ENCODE measurements around the gene PTPRZ1. TPM values are rescaled to one million over a fixed set of nuclear protein-coding genes. Genes with fewer than 3 reads are reported as not detected.

Gene PTPRZ1
- total and polyA plus RNA-seq, 10 of the 15 experiments (the other 5 are each of a cell fraction or from before 2014, with no cell fraction given): 0.05 to 0.21 (median 0.11) TPM; not detected in 7

DNA sequence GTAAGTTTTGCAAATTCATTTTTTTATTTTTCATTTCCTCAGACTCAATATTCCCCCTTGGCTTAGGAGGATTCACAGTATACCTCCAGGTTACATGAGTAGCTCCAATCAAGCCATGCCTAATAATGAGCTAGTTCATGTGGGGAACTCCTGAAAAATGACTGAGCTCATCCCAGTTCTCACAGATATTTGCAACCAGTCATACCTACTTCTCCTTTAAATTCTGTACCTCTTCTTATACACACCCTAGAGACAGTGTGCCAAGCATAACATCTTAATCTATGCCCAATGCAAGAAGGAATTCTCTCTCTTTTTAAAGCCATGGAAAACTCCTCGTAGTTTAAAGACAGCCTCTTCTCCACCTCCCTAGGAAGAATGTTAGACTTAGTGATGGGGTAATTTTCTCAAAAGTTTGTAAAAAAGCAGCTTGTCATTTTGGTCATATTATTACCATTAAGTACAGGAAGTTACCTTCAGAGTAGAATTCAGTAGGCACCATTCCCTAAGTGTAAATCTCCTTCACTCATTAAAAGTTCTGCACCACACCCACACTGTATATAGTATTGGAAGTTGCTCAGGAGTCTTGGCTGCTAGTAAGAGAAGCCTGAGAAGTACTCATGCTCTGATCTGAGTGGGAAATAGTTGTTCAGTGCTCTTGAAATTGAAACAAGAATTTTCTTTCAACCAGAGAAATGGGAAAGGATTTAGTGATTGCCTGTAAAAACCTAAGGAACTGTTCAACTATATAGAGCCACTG lies 72.7 kb downstream of the PTPRZ1 start:
- no peak overlapping the region for H3K4me3 ChIP-seq
- TF ChIP-seq SREBF1 (IDR thresholded peaks at IDR 0.05; ENCODE audit: low read length) (no peak), RAD51 (IDR thresholded peaks at IDR 0.05) (no peak), JUND (IDR thresholded peaks at IDR 0.05; ENCODE audit: low read depth, low read length) (no peak), NFYA (IDR thresholded peaks at IDR 0.05; ENCODE audit: borderline replicate concordance, low read depth, low read length) (no peak), RAD21 (IDR thresholded peaks at IDR 0.05; ENCODE audit: insufficient read depth, low read depth, low read length) (no peak), JUNB (IDR thresholded peaks at IDR 0.05) (no peak), SMAD5 (IDR thresholded peaks at IDR 0.05; ENCODE audit: low read depth) (no peak), RELA (IDR thresholded peaks at IDR 0.05; ENCODE audit: borderline replicate concordance, partially characterized antibody) (no peak), ATF7 (IDR thresholded peaks at IDR 0.05; ENCODE audit: low read depth) (no peak), MEF2B (IDR thresholded peaks at IDR 0.05; ENCODE audit: partially characterized antibody, poor library complexity, severe bottlenecking) (no peak)
- TF ChIP-seq, protein P1, sequence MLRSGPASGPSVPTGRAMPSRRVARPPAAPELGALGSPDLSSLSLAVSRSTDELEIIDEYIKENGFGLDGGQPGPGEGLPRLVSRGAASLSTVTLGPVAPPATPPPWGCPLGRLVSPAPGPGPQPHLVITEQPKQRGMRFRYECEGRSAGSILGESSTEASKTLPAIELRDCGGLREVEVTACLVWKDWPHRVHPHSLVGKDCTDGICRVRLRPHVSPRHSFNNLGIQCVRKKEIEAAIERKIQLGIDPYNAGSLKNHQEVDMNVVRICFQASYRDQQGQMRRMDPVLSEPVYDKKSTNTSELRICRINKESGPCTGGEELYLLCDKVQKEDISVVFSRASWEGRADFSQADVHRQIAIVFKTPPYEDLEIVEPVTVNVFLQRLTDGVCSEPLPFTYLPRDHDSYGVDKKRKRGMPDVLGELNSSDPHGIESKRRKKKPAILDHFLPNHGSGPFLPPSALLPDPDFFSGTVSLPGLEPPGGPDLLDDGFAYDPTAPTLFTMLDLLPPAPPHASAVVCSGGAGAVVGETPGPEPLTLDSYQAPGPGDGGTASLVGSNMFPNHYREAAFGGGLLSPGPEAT (IDR thresholded peaks at IDR 0.05; ENCODE audit: low read depth): no peak
- TF ChIP-seq, protein P2, sequence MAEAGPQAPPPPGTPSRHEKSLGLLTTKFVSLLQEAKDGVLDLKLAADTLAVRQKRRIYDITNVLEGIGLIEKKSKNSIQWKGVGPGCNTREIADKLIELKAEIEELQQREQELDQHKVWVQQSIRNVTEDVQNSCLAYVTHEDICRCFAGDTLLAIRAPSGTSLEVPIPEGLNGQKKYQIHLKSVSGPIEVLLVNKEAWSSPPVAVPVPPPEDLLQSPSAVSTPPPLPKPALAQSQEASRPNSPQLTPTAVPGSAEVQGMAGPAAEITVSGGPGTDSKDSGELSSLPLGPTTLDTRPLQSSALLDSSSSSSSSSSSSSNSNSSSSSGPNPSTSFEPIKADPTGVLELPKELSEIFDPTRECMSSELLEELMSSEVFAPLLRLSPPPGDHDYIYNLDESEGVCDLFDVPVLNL (IDR thresholded peaks at IDR 0.05; ENCODE audit: low read depth, low read length): no peak
- TF ChIP-seq, protein P3, sequence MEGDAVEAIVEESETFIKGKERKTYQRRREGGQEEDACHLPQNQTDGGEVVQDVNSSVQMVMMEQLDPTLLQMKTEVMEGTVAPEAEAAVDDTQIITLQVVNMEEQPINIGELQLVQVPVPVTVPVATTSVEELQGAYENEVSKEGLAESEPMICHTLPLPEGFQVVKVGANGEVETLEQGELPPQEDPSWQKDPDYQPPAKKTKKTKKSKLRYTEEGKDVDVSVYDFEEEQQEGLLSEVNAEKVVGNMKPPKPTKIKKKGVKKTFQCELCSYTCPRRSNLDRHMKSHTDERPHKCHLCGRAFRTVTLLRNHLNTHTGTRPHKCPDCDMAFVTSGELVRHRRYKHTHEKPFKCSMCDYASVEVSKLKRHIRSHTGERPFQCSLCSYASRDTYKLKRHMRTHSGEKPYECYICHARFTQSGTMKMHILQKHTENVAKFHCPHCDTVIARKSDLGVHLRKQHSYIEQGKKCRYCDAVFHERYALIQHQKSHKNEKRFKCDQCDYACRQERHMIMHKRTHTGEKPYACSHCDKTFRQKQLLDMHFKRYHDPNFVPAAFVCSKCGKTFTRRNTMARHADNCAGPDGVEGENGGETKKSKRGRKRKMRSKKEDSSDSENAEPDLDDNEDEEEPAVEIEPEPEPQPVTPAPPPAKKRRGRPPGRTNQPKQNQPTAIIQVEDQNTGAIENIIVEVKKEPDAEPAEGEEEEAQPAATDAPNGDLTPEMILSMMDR (IDR thresholded peaks at IDR 0.05 in 2 of 3, conservative IDR thresholded peaks at IDR 0.05 in 1 of 3; ENCODE audit: control insufficient read depth in 2 of 3, extremely low read depth in 1 of 3, insufficient read depth in 1 of 3, low read depth in 3 of 3, low read length in 3 of 3): no peak
- ChIA-PET CTCF (interaction anchor here (1.6 kb wide), 1 partner anchor 14 kb away, joined by 4 read pairs; no protein-coding TSS in a partner anchor), SMC1A (ENCODE audit: uncharacterized antibody, unreplicated experiment) (interaction anchor here (1.4 kb wide), 1 partner anchor 9 kb away, joined by 4 read pairs; no protein-coding TSS in a partner anchor), POLR2A (no interaction called here), RAD21 (ENCODE audit: unreplicated experiment) (no interaction called here)
- no TSS peak for BruUV-seq (replicated peaks)
- H3K36me3 ChIP-seq (ENCODE audit: control insufficient read depth in 2 of 2, insufficient read depth in 2 of 2, low read length in 1 of 2): no peaks in the 10 kb centered on the region
- DNase-seq (ENCODE audit: low read depth, low spot score): no peak
- H3K27me3 ChIP-seq (replicated peaks in 1 of 2; ENCODE audit: control insufficient read depth in 2 of 2, insufficient read depth in 2 of 2, low read length in 1 of 2): no peaks in the 10 kb centered on the region
- H3K79me2 ChIP-seq (ENCODE audit: control insufficient read depth, insufficient read depth, low read length): no peaks in the 10 kb centered on the region
- FAIRE-seq: no peak
- no peaks in the 10 kb centered on the region for H4K20me1 ChIP-seq (ENCODE audit: control insufficient read depth, insufficient read depth)
- no peaks in the 10 kb centered on the region for H3K9me3 ChIP-seq (replicated peaks; ENCODE audit: control insufficient read depth, insufficient read depth, low read length)
- H3K4me2 ChIP-seq (ENCODE audit: control insufficient read depth, insufficient read depth): no peak overlapping the region
- in situ Hi-C loops (cut with MboI) (no loop called here), intact Hi-C loops (cut with micrococcal nuclease; ENCODE audit: unreplicated experiment) (no loop called here)
- no peak overlapping the region for H3K9ac ChIP-seq (ENCODE audit: control insufficient read depth, insufficient read depth, low read length)
- WGBS (ENCODE audit: insufficient coverage, insufficient replicate concordance, low lambda C conversion rate, missing lambda C conversion rate): 0% methylated on average over 1 of the region's 1 CpG
- no peak overlapping the region for H2AFZ ChIP-seq (ENCODE audit: control insufficient read depth, low read depth, low read length)
- no peaks in the 10 kb centered on the region for H3K4me1 ChIP-seq (ENCODE audit: control insufficient read depth, insufficient read depth, low read length)
- H3K27ac ChIP-seq (ENCODE audit: control insufficient read depth, insufficient read depth): no peak overlapping the region
- no peak for ATAC-seq

All from GM12878 (cell line).